HEK293 (cell line): ENCODE measurements around the gene RBM17.

Source experiments
- CTCF ChIA-PET: fragments of 350-600 bp; formaldehyde crosslinking; extraction: SDS; loops from one replicate; lab custom pipeline; 2021; ENCODE audit warnings: antibody characterized with exemption; lab: Yijun Ruan, JAX
- POLR2A ChIA-PET: fragments of 300-600 bp; formaldehyde crosslinking; extraction: SDS; loops from one replicate; lab custom pipeline; 2020; ENCODE audit warnings: antibody characterized with exemption, inconsistent platforms; lab: Yijun Ruan, JAX
- H3K27ac ChIP-seq: fragments of 200-500 bp; sonication (Bioruptor generic); 2 replicates; pipeline ENCODE4 v1.5.1; 2014; ENCODE audit warnings: low read depth, low read length, control low read depth, inconsistent platforms; ENCODE audit errors: extremely low read depth
- H3K36me3 ChIP-seq, 2 experiments: fragments of 200-500 bp in 1 of 2; sonication (Bioruptor generic) in 1 of 2; 1 replicate in 1 of 2; 2 replicates in 1 of 2; pipeline ENCODE4 v1.5.1; 2014 to 2017; ENCODE audit warnings: inconsistent platforms in 2 of 2, low read length in 2 of 2; ENCODE audit not compliant: control insufficient read depth in 2 of 2, insufficient read depth in 1 of 2
- H3K4me1 ChIP-seq: fragments of 200-500 bp; sonication (Bioruptor generic); 2 replicates; pipeline ENCODE4 v1.5.1; 2014; ENCODE audit warnings: mild to moderate bottlenecking, low read length, inconsistent platforms; ENCODE audit not compliant: control insufficient read depth, insufficient read depth
- H3K4me3 ChIP-seq: 2 replicates; pipeline ENCODE4 v1.5.1; 2011; ENCODE audit warnings: low read depth, mild to moderate bottlenecking, control low read depth, low read length, moderate library complexity
- H3K9me3 ChIP-seq: fragments of 200-500 bp; sonication (Bioruptor generic); 2 replicates; pipeline ENCODE4 v1.5.1; 2014; ENCODE audit warnings: low read depth, low read length, inconsistent platforms; ENCODE audit not compliant: control insufficient read depth, insufficient read depth
- EGR2 ChIP-seq: fragments of 450-650 bp; formaldehyde crosslinking; IDR thresholded peaks from 2 replicates; pipeline ENCODE4 v1.5.1; 2016; ENCODE audit warnings: low read depth, missing biosample characterization, missing genetic modification characterization
- KLF1 ChIP-seq: fragments of 450-650 bp; formaldehyde crosslinking; IDR thresholded peaks from 2 replicates; pipeline ENCODE4 v1.5.1; 2016; ENCODE audit warnings: missing biosample characterization, missing genetic modification characterization
- MYNN ChIP-seq: fragments of 450-650 bp; formaldehyde crosslinking; IDR thresholded peaks from 2 replicates; pipeline ENCODE4 v1.5.1; 2016; ENCODE audit warnings: missing biosample characterization, missing genetic modification characterization, borderline replicate concordance
- OSR2 ChIP-seq: fragments of 450-650 bp; formaldehyde crosslinking; IDR thresholded peaks from 2 replicates; pipeline ENCODE4 v1.5.1; 2016; ENCODE audit warnings: missing biosample characterization, missing genetic modification characterization
- SALL2 ChIP-seq: fragments of 450-650 bp; formaldehyde crosslinking; IDR thresholded peaks from 2 replicates; pipeline ENCODE4 v1.5.0; 2017; ENCODE audit warnings: missing biosample characterization, mild to moderate bottlenecking, missing genetic modification characterization, borderline replicate concordance
- SETDB1 ChIP-seq: IDR thresholded peaks from one replicate; pipeline ENCODE4 v1.6.1; 2017; ENCODE audit warnings: mild to moderate bottlenecking, low read length, moderate library complexity, mixed read lengths; ENCODE audit not compliant: insufficient read length
- TCF7L2 ChIP-seq: IDR thresholded peaks from 2 replicates; pipeline ENCODE4 v1.6.1; 2011; ENCODE audit warnings: low read depth, mild to moderate bottlenecking, inconsistent platforms, low read length, moderate library complexity, borderline replicate concordance
- TRIM28 ChIP-seq: IDR thresholded peaks from 2 replicates; pipeline ENCODE4 v1.6.1; 2011; ENCODE audit warnings: low read length, control low read depth, borderline replicate concordance
- WT1 ChIP-seq: fragments of 450-650 bp; formaldehyde crosslinking; IDR thresholded peaks from 2 replicates; pipeline ENCODE4 v1.5.1; 2016; ENCODE audit warnings: missing biosample characterization, missing genetic modification characterization
- ZBTB1 ChIP-seq: fragments of 450-650 bp; formaldehyde crosslinking; IDR thresholded peaks from 2 replicates; pipeline ENCODE4 v1.5.1; 2016; ENCODE audit warnings: missing biosample characterization, missing genetic modification characterization
- ZBTB21 ChIP-seq: fragments of 450-650 bp; formaldehyde crosslinking; IDR thresholded peaks from 2 replicates; pipeline ENCODE4 v1.5.1; 2017; ENCODE audit warnings: missing biosample characterization, missing genetic modification characterization
- ZFP41 ChIP-seq: fragments of 450-650 bp; formaldehyde crosslinking; IDR thresholded peaks from 2 replicates; pipeline ENCODE4 v1.5.1; 2016; ENCODE audit warnings: missing biosample characterization, missing genetic modification characterization, borderline replicate concordance
- ZNF114 ChIP-seq: fragments of 450-650 bp; formaldehyde crosslinking; IDR thresholded peaks from 2 replicates; pipeline ENCODE4 v1.5.0; 2017; ENCODE audit warnings: missing biosample characterization, missing genetic modification characterization
- ZNF121 ChIP-seq: fragments of 450-650 bp; formaldehyde crosslinking; IDR thresholded peaks from 2 replicates; pipeline ENCODE4 v1.5.1; 2016; ENCODE audit warnings: missing biosample characterization, missing genetic modification characterization
- ZNF184 ChIP-seq: fragments of 450-650 bp; IDR thresholded peaks from 2 replicates; pipeline ENCODE4 v1.5.1; 2018; ENCODE audit warnings: missing biosample characterization, mild to moderate bottlenecking, missing genetic modification characterization
- ZNF23 ChIP-seq: fragments of 450-650 bp; formaldehyde crosslinking; IDR thresholded peaks from 2 replicates; pipeline ENCODE4 v1.5.1; 2016; ENCODE audit warnings: missing biosample characterization, missing genetic modification characterization, borderline replicate concordance
- ZNF239 ChIP-seq: fragments of 450-650 bp; formaldehyde crosslinking; IDR thresholded peaks from 2 replicates; pipeline ENCODE4 v1.5.1; 2016; ENCODE audit warnings: missing biosample characterization, missing genetic modification characterization
- ZNF37A ChIP-seq: fragments of 450-650 bp; IDR thresholded peaks from 2 replicates; pipeline ENCODE4 v1.5.1; 2018; ENCODE audit warnings: missing biosample characterization, missing genetic modification characterization
- ZNF510 ChIP-seq: fragments of 450-650 bp; formaldehyde crosslinking; IDR thresholded peaks from 2 replicates; pipeline ENCODE4 v1.5.1; 2018; ENCODE audit warnings: mild to moderate bottlenecking, missing genetic modification characterization, missing biosample characterization; ENCODE audit not compliant: insufficient replicate concordance
- ZNF548 ChIP-seq: fragments of 450-650 bp; formaldehyde crosslinking; IDR thresholded peaks from 2 replicates; pipeline ENCODE4 v1.5.1; 2016; ENCODE audit warnings: missing biosample characterization, missing genetic modification characterization
- ZNF701 ChIP-seq: fragments of 450-650 bp; formaldehyde crosslinking; IDR thresholded peaks from 2 replicates; pipeline ENCODE4 v1.5.1; 2016; ENCODE audit warnings: missing biosample characterization, missing genetic modification characterization
- ZNF768 ChIP-seq: fragments of 450-650 bp; formaldehyde crosslinking; IDR thresholded peaks from 2 replicates; pipeline ENCODE4 v1.5.1; 2018; ENCODE audit warnings: missing biosample characterization, mild to moderate bottlenecking, missing genetic modification characterization
- ZNF830 ChIP-seq: fragments of 450-650 bp; IDR thresholded peaks from 2 replicates; pipeline ENCODE4 v1.5.0; 2018; ENCODE audit warnings: missing biosample characterization, missing genetic modification characterization, low read depth, mild to moderate bottlenecking, moderate library complexity
- ZSCAN16 ChIP-seq: fragments of 450-650 bp; formaldehyde crosslinking; IDR thresholded peaks from 2 replicates; pipeline ENCODE4 v1.5.1; 2016; ENCODE audit warnings: missing biosample characterization, missing genetic modification characterization
- ZSCAN23 ChIP-seq: fragments of 450-650 bp; formaldehyde crosslinking; IDR thresholded peaks from 2 replicates; pipeline ENCODE4 v1.5.1; 2016; ENCODE audit warnings: missing biosample characterization, missing genetic modification characterization
- ZXDB ChIP-seq: fragments of 450-650 bp; formaldehyde crosslinking; IDR thresholded peaks from 2 replicates; pipeline ENCODE4 v1.5.1; 2016; ENCODE audit warnings: missing biosample characterization, missing genetic modification characterization
- TF ChIP-seq, protein P1 (sequence below): fragments of 450-650 bp; formaldehyde crosslinking; optimal IDR thresholded peaks from 2 replicates; pipeline ENCODE3; 2016; ENCODE audit warnings: missing biosample characterization, mild to moderate bottlenecking, missing genetic modification characterization
- TF ChIP-seq, protein P2 (sequence below): fragments of 450-650 bp; formaldehyde crosslinking; IDR thresholded peaks from 2 replicates; pipeline ENCODE4 v1.5.1; 2016; ENCODE audit warnings: missing biosample characterization, missing genetic modification characterization
- TF ChIP-seq, protein P3 (sequence below): fragments of 450-650 bp; formaldehyde crosslinking; IDR thresholded peaks from 2 replicates; pipeline ENCODE4 v1.5.1; 2016; ENCODE audit warnings: missing biosample characterization, missing genetic modification characterization

Gene RBM17

DNA sequence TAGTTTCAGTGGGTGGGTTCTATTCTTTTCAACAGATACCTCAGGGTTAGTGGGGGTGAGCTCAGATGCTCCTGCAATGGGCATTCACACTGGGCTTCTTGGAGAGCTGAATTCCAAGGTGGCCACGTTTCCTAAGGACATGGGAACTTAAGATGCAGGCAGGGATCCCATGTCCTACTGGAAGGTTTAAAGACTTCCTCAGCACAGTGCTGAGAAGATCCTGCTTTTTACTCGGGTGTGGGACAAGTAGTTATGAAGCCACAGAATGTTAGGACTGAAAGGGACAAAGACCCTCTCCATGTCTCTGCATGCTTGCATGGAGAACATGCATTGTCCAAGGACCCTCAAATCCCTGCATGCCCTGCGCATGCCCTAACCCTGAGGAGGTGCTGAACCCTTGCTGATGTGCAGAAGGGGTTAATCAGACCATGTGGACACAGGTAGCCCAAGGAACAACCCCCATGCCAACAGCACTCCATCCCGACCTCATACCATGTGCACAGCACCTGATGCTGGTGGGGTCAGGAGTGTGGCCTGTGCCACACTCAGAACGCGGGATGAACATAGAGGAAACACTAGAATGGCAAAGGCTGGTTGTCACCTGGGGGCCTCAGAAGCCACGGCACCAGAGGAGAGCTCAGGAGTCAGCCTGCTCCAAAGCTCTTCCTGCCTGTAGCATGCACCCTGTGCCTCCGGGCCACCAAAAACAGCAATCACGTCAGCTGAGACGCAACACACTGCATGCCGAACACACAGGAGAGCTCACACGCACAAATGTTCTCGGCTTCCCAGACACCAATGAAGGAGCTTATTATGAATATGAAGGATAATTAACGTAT, 41.8 kb upstream of the RBM17 start:
- Histone ChIP-seq H3K36me3 (no peaks in the 10 kb centered on the region), H3K9me3 (no peaks in the 10 kb centered on the region), H3K27ac (no peak overlapping the region), H3K4me1 (no peaks in the 10 kb centered on the region), H3K4me3 (no peak overlapping the region)
- TF ChIP-seq ZSCAN16 (tag by site-specific recombination), result no peak
- no peak for TF ChIP-seq MYNN (tag by site-specific recombination)
- no peak for TF ChIP-seq KLF1 (tag by site-specific recombination)
- TF ChIP-seq ZNF23 (tag by site-specific recombination), result no peak
- no peak for TF ChIP-seq SETDB1
- TF ChIP-seq, protein P1, sequence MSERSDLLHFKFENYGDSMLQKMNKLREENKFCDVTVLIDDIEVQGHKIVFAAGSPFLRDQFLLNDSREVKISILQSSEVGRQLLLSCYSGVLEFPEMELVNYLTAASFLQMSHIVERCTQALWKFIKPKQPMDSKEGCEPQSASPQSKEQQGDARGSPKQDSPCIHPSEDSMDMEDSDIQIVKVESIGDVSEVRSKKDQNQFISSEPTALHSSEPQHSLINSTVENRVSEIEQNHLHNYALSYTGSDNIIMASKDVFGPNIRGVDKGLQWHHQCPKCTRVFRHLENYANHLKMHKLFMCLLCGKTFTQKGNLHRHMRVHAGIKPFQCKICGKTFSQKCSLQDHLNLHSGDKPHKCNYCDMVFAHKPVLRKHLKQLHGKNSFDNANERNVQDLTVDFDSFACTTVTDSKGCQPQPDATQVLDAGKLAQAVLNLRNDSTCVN (tag by site-specific recombination), result no peak
- no peak for TF ChIP-seq ZFP41
- no peak for TF ChIP-seq ZNF239 (tag by site-specific recombination)
- TF ChIP-seq EGR2 (tag by site-specific recombination), result no peak
- no peak for TF ChIP-seq OSR2
- POLR2A ChIA-PET, result interaction anchor here (0.6 kb wide), 1 partner anchor 353 kb away, joined by 3 read pairs; no protein-coding TSS in a partner anchor
- CTCF ChIA-PET, result no interaction called here

DNA sequence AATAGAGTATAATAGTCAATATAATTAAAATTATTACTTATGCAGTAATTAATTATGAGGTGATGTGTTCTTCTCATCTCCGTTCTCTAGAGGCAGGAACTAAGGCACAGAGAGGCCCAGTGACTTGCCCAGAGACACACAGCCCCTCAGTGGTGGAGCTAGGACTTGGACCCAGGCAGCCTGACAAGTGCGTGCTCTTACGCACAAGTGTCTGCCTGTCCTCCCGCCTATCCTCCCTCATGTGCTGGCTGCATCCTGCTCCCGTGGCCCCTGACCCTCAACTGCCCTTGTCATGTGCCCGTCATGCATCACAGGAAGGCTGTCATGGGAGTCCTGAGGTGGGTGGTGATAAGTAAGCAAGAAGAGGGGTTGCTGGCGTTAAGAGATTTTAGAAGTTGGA, 41.0 kb upstream of the RBM17 start:
- Histone ChIP-seq H3K4me1 (no peaks in the 10 kb centered on the region), H3K36me3 (no peaks in the 10 kb centered on the region), H3K4me3 (no peak overlapping the region), H3K9me3 (no peaks in the 10 kb centered on the region), H3K27ac (no peak overlapping the region)
- TF ChIP-seq ZNF768 (tag by site-specific recombination) (0 out of 2 replicates have a peak, but pooled peaks have one; percentile 17), ZBTB21 (no peak)
- ChIA-PET POLR2A (no interaction called here), CTCF (no interaction called here)

DNA sequence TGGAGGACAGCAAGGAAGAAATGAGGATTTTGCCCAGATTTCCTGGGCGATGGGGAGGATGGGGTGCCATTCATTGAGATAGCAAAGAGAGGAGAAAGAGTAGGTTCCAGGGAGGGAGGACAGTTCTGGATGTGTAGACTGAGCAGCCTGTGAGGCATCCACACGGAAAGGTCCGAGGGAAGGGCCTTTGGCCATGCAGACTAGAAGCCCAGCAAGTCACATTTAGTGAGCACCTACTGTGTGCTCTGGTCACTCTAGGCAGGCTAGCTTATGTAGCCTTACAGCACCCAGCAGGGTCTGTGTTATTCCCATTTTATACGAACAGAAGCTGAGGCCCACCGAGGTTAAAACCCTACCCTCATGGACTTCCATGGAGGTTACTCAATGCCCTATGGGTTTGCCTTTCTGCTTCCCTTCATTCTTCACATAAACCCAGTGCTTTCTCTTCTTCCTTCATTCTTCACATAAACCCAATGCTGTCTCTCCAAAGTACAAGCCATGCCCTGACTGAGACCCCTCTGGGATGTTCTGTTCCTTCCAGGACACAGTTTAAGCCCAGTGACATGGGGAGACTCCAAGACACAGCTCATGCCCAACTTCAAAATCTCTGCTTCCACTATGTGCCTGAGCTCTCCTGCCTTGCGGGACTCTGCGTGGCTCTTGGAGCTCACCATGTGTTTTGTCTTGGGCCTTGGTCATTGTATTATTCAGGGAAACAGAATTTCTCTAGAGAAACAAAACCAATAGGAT, 40.4 kb upstream of the RBM17 start:
- CTCF ChIA-PET, result interaction anchor here (0.6 kb wide), 1 partner anchor 40 kb away, joined by 3 read pairs; no protein-coding TSS in a partner anchor
- H3K27ac ChIP-seq, result no peak overlapping the region
- no peaks in the 10 kb centered on the region for H3K36me3 ChIP-seq
- H3K4me3 ChIP-seq, result no peak overlapping the region
- no peaks in the 10 kb centered on the region for H3K4me1 ChIP-seq
- POLR2A ChIA-PET, result no interaction called here
- H3K9me3 ChIP-seq, result no peaks in the 10 kb centered on the region
- TF ChIP-seq ZBTB1, result no peak
- TF ChIP-seq ZXDB (tag by site-specific recombination), result no peak
- TF ChIP-seq ZNF510 (tag by site-specific recombination), result no peak
- no peak for TF ChIP-seq TCF7L2
- TF ChIP-seq ZNF830 (tag by site-specific recombination), result no peak
- TF ChIP-seq EGR2 (tag by site-specific recombination), result no peak
- TF ChIP-seq ZNF548 (tag by site-specific recombination), result no peak
- no peak for TF ChIP-seq ZNF239 (tag by site-specific recombination)
- TF ChIP-seq ZNF114 (tag by site-specific recombination), result no peak
- no peak for TF ChIP-seq WT1 (tag by site-specific recombination)
- TF ChIP-seq, protein P2, sequence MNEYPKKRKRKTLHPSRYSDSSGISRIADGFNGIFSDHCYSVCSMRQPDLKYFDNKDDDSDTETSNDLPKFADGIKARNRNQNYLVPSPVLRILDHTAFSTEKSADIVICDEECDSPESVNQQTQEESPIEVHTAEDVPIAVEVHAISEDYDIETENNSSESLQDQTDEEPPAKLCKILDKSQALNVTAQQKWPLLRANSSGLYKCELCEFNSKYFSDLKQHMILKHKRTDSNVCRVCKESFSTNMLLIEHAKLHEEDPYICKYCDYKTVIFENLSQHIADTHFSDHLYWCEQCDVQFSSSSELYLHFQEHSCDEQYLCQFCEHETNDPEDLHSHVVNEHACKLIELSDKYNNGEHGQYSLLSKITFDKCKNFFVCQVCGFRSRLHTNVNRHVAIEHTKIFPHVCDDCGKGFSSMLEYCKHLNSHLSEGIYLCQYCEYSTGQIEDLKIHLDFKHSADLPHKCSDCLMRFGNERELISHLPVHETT (tag by site-specific recombination), result no peak
- no peak for TF ChIP-seq ZNF701
- TF ChIP-seq TRIM28, result no peak
- TF ChIP-seq SALL2 (tag by site-specific recombination), result no peak
- TF ChIP-seq ZNF37A (tag by site-specific recombination), result no peak
- TF ChIP-seq ZNF184 (tag by site-specific recombination), result no peak
- TF ChIP-seq ZSCAN23, result no peak
- TF ChIP-seq, protein P3, sequence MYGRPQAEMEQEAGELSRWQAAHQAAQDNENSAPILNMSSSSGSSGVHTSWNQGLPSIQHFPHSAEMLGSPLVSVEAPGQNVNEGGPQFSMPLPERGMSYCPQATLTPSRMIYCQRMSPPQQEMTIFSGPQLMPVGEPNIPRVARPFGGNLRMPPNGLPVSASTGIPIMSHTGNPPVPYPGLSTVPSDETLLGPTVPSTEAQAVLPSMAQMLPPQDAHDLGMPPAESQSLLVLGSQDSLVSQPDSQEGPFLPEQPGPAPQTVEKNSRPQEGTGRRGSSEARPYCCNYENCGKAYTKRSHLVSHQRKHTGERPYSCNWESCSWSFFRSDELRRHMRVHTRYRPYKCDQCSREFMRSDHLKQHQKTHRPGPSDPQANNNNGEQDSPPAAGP, result no peak
- no peak for TF ChIP-seq ZNF121
